HS-5 (cell line): ENCODE data around the gene SCP2.

Source experiments
- DNase-seq: peaks from one replicate; pipeline ENCODE4 v3.0.0-alpha.2; 2012; ENCODE audit warnings: low read depth

SCP2 gene, protein sequence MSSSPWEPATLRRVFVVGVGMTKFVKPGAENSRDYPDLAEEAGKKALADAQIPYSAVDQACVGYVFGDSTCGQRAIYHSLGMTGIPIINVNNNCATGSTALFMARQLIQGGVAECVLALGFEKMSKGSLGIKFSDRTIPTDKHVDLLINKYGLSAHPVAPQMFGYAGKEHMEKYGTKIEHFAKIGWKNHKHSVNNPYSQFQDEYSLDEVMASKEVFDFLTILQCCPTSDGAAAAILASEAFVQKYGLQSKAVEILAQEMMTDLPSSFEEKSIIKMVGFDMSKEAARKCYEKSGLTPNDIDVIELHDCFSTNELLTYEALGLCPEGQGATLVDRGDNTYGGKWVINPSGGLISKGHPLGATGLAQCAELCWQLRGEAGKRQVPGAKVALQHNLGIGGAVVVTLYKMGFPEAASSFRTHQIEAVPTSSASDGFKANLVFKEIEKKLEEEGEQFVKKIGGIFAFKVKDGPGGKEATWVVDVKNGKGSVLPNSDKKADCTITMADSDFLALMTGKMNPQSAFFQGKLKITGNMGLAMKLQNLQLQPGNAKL

DNA sequence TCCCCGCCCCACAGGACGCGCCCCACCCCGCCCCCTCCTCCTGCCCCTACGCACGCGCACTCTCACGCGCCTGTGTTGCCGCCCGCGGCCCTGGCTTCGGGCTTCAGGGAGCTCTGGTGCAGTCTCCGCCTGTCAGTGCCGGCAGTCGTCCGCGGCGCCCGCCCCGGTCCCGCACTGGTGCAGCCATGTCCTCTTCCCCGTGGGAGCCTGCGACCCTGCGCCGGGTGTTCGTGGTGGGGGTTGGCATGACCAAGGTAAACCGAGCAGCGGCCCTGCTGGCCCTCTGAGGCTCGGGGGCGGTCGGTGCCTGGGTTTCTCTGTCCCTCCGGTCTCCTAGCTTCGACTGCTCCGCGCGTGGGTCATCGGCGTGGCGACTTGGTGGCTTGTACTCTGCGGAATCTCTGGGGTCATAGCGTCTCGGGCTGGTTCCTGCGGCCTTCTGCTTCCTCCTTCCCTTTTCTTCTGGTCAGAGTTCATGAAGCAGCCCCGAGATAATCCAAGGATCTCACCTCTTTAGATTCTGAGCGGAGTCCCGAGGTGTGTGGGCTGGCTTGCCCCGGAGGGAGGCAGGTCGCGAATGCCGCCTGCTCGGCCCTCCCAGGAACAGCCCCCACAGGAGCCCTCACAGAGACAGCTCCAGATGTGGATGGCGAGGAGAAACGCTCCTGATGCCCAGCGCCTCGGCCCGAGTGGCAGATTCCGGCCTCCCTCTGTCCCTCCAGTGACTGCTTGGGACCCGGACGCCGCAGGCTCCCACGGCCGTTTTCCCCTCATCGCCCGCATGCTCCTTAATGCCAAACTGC, at the start of gene SCP2:
Gene SCP2, plus strand, starts transcription at position 65 of the 803 bp plus-strand sequence. Its CDS starts 121 bp downstream, at position 186.
- no peak for DNase-seq

DNA sequence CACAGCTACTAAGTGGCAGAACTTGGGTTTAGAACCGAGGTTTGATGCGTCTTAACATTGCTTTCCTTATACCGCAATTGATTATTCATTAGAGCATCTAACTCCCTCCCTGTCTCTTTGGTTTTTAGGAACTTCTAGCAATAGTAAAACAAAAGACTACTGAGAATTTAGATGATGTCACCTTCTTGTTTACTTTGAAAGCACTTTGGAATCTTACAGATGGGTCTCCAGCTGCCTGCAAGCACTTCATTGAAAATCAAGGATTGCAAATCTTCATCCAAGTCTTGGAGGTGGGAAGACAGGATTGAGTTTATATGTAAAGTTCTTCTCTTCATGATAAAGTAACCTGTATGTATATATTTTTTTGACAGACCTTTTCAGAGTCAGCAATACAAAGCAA, 49.5 kb upstream of the SCP2 start:
- no peak for DNase-seq

DNA sequence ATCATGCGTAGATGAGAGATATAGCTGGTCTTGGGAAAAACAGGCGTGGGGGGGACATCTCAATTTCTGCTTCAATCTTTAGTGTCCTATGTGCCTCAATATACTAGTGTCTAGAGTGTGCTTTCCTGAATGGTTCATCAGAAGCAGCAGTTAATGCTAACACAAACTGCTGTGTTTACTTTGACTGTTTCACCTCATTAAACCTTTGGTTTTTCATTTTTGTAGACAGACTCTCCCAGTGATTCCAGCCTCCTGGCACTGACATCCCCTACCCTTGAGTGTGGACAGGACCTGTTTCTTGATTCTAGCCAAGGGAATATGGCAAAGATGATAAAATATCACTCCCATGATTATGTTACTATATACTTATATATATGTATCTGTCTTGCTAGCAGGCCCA, 46.9 kb upstream of the SCP2 start:
- no peak for DNase-seq

DNA sequence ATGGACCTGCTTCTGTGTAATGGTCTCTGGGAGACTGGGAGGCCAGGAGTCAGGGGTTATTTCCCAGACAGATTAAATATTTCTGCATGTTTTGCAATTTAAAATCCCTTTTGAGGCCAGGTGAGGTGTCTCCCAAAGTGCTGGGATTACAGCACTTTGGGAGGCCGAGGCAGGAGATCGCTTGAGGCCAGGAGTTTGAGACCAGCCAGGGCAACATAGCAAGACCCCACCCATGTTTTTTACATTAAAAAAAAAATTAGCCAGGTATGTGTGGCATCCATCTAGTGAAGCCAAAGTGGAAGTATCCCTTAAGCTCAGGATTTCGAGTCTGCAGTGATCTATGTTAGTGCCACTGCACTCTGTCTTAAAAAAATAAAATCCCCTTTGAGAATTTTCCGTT, 39.6 kb upstream of the SCP2 start:
- DNase-seq = no peak

DNA sequence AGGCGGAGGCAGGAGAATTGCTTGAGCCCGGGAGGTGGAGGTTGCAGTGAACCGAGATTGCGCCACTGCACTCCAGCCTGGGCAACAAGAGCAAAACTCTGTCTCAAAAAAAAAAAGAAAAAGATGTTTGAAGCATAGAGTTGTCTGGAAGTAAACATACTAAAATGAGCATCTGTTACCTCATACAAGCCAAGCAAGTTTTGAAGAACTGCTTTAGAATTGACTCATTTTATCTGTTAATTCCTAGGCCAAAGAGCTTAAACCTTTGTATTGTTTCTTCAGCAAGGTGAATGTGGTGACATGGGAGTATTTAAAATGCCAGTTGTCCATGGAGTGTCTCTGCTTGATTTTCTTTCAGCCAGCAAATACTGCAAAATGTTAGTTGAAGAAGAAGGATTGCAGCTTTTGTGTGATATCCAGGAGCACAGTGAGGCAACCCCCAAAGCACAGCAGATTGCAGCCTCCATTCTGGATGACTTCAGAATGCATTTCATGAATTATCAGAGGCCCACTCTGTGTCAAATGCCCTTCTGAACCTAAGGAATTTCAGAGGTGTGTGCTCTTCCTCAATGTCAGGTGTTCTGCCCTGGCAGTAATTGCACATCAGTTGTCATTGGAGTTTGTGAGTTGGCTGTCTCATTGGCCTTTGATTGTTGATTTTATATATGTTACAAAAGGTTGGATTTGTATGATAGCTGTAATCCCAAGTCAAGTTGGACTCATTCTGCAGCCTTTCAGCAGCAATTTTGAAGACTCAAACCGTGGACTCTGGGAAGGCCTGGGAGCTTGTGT, 34.5 kb upstream of the SCP2 start:
- DNase-seq = no peak

DNA sequence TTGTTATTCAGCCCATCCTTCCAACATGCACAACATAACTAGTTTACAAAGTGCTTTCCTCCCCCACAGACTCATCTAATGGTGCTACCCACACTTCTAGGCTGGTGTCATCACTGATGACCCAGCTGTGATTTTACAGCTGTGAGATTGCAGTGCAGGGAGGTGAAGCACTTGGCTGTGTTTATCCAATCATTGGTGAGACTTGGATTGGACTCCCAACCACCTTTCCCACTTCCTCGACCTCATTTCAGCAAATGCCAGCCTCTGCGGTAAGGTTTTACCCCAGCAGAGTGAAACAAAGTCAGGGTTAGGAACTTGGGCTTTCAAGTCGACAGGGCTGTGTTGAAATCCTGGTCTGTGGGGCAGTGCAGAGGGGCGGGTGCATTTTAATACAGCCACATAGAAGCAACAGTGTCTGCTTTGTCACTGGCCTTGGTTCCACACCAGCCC, 27.6 kb upstream of the SCP2 start:
- no peak for DNase-seq

DNA sequence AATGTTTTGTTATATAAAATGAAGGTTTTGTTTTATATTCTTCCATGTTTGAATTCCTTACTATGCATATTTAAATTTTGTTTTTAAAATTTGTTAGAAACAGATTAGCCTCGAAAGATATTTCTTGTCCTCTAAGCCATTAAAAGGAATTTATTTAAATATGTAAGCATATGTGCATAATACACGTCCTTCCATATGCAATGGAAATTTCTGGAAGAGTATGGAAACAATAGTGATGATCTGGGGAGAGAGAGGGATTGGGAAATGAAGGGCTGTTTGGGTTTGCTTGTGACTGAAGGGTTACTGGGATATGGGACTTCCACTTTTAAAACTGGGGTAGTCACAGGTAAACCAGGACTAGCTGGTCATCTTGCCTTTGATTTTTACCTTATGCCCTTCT, 26.7 kb upstream of the SCP2 start:
- no peak for DNase-seq

DNA sequence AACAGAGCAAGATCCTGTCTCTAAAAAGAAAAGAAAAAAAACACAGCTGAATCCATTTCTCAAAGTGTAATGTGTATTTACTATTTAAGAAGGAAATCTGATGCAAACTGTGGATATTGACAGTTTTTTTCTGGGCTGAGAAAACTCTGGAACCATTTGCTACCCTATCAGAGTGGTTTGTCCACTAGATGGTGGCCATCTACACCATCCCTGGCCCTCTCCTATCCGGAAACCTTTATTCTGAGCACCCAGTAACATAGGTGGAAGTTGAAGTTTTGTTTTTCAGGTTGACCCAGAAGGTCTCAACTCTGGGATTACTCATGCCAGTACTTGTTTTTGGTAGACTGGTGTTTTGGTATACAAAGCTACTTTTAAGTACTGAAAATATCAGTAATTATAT, 25.7 kb upstream of the SCP2 start:
- no peak for DNase-seq

DNA sequence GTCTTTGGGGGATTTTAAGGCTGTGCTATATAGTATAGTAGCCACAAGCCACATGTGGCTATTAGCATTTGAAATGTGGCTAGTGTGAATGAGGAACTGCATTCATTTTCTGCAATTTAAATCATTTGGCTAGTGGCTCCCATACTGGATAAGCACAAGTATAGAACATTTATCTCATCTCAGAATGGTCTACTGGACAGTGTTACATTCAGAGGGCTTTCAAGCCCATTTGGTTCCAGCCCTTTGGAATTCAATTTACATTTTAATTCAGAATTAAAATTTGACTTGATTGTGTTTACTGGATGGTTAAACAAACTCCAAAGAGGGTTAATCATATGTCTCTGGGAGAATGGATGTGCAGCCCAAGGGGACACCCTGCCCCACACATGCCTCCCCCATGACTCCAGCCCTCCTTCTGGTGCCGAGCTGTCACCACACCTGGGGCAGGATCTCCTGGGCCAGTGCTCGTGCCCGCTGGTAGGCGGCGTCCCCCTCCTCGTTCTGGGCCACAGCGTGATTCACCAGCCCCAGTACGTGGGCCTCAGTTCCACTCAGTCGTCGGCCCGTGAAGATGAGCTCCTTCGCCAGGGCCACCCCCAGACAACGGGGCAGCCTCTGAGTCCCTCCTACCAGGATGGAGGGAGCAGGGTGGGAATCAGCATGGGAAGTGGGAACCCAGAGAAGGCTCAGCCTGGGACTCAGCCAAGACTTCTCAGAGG, 22.7 kb upstream of the SCP2 start:
- DNase-seq = no peak

DNA sequence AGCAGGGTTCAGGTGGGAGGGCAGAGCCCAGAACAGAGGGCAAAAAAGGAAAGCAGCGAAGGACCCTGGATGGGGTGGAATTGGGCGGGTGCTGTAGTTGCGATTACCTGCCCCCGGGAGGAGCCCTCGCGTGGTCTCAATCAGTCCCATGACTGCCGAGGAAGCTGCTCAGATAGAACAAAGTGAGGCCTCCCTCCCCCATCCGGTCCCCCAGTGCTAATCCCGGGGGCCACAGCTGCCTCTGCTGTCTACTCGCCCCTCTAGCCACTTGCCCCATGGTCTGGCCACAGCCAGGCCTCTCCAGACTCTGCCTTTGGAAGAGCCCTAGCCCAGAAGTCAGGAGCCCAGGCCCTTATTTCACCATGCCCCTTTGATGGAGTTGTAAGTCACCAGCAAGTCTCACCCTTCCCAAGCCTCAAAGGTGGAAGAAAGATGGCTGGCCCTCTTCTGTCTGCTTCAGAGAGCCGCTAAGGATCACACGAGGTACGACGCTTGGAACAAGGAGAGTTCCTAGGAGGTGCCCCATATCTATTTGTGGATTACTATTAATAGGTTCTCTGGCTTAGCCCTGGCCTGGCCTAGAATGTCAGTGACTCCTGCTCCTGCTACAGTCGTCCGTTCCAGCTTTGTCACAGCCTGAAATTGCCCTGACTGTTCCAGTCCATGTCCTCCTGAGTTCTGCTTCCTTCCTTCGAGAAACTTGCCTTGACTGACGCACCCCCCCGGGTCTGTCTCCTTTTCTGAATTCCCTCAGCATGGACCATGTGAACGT, 22.0 kb upstream of the SCP2 start:
- no peak for DNase-seq

DNA sequence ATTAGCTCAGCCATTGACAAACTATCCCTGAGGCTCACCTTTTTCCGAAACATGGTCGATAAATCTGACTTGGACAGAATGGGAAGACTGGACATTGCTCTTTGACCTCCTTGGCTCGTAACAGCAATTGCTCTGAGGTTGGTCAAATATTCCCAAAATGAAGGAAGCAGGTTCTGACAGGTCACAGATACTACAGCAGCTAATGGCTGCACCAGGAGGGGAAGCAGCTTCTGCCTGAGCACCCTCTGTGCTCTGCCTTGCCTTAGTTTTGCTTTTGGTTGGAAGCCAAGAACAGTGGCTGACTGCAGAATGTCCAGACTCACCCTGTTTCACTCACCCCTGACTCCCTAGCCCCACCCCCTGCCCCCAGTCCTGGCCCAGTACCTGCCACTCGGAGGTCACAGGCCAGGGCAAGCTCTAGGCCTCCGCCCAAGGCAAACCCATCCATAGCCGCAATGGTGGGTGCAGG, 20.9 kb upstream of the SCP2 start:
- no peak for DNase-seq

DNA sequence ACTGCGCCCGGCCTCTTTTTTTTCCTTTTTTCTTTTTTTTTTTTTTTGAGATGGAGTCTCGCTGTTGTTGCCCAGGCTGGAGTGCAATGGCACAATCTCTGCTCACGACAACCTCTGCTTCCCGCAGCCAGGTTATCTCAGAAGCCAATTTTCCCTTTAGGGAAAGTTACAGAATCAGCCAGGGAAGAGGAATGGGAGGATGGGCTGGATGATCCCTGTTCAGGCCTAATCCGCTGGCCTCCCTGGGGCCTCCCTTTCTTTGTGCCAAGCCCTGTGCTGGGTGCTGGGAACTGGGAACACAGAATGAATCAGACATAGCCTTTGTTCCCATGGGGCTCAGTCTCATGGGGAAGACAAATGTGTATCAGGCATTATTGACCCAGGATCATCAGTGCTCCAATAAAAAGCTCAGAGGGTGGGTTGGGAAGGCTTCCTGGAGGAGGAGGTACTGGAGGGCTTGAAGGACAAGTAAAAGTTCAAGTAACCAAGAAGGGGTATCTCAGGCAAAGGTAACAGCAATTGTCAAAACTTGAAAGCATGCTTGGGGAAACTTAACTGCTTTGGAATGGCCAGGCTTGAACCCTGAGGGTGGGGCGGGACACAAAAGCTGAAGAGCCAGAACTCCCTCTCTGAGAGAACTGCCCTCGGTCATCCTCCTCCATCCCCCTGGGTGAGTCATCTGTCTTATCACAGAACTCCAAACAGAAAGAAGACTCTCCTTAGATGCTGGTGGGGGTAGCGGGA, 19.8 kb upstream of the SCP2 start:
- DNase-seq = no peak

DNA sequence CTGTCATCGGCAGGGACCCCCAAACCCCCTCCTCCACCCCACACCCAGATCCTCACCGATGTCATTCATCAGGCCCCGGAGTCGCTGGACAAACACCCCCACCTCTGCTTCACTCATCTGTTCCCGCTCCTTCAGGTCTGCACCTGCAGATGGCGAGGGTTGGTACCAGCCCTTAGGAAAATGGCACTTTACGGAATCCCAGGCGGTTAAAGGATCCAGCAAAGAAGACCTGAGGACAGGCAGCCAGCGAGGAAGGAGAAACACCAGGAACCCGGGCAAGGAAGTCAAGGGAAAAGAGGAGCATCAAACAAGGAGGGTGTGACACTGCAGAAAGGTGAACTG, 19.3 kb upstream of the SCP2 start:
- no peak for DNase-seq

DNA sequence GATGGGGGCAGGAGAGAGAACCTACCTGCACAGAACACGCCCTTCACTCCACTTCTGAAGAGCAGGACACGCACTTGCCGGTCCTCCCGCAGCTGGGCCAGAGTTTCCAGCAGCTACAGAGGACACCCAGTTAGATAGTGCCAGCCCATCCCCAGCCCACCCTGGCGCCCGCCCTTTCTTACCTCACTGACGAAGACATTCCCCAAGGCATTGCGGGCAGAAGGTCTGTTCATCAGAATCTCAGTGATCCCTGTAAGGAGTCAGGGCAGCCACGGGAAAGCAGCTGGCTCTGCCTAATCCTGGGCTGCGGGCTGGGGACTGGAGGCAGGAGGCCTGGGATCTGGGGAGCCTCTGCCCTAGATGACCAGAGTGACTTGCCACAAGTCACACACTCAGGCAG, 15.5 kb upstream of the SCP2 start:
- no peak for DNase-seq

DNA sequence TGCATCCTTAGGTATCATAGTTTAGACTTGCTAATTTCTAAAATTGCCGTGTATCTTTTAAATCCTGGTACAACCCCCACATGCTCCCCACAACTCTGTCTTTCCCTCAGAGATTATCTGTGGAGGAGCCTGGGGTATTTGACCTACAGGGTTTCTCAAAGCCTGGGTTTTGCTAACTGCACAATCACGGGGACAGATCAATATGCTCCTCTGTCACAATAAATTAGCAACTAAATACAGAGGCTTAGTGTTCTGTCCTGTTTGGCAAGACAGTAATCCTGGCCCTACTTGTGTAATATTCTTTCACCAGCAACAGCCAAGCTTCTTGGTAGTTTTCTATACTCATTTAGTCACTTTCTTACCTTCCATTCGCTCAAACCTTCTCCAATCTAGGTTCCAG, 14.1 kb upstream of the SCP2 start:
- DNase-seq = no peak

DNA sequence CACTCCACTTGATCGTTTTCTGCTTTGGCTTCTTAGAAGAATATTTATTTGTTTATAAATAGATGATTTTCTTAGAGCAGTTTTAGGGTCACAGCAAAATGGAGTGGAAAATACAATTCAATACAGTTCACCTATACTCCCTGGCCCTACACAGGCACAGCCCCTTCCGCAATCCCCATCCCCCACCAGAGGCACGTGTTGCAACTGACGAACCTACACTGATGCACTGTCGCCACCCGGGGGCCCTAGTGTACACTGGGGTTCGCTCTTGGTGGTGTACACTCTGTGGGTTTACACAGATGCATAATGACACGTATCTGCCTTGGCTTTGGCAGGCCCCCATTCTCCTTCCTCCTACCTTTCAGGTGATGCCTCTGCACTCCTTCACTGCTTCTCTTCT, 13.5 kb upstream of the SCP2 start:
- no peak for DNase-seq

DNA sequence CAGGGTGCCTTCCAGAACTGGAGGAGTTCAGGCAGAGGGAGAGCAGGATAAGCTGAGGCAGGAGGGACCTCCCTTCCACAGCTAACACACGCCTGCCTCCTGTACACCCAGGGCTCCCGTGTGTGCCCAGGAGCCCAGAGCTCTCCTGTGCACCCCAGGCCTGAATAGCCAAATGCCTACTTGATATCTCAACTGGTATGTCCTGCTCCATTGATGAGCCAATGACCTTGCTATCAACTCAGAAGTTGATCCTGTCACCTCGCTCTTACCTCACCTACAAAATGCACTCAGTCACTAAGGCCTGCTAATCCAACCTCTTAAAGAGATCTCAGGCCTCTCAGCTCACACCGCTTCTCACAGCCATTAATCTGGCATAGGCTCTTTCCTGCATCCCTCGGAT, 12.6 kb upstream of the SCP2 start:
- no peak for DNase-seq

DNA sequence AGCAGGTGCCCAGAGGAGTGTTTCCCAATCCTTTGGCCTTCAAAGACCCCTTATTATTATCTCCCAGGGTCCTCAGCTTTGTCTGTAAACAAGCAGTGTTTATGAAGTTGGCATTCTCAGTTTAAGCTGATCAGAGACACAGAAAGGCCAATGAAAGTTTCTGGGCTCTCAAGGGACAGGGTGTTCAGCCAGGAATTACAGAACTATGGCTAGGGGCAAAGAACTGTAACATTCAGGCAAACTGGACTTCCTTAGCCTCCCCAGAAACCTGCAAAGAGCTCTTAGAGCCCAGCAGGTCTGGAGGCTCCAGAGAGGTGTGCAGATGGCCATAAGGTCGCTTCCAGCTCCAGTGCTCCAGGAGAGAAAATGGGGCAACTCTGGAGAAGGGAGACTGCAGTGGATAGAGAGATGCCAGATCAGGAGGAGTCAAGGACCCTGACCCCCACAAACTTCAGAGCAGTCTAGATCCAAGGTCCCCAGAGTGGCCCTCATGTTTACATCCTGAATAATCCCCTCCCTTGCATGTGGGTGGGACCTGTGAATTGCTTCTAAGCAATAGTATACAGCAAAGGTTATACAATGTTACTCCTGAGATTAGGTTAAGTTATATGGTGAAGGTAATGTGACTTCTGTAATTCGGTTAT, 11.7 kb upstream of the SCP2 start:
- no peak for DNase-seq

DNA sequence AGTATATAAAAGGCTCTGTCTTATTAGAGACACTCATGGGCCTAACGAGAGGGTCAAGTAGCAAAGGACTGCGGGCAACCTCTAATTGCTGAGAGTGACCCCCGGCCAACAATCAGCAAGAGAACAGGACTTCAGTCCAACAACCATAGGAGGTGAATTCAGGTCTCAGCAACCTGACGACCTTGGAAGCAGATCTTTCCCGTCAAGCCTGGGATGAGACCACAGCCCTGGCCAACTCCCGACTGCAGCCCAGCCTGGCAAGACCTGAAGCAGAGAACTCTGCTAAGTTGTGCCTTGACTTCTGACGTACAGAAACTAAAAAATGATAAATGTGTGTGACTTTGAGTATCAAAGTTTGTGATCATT, 11.2 kb upstream of the SCP2 start:
- DNase-seq = no peak
